Vagina (tissue), 2 donors: ENCODE measurements around the gene KRTAP4-11. TPM values are rescaled to one million over a fixed set of nuclear protein-coding genes. Genes with fewer than 3 reads are reported as not detected.
"Not testable (repeated sequence)": the region's sequence is repeated elsewhere in the genome, so short reads cannot be mapped to it uniquely, and the experiment has no call there.

Experiments used
- DNase-seq, 2 donors: peaks; one replicate each; pipeline ENCODE4 v3.0.0-alpha.2; 2017; ENCODE audit errors: extremely low spot score in 2 of 2
- H3K27ac ChIP-seq: fragments of 200-600 bp; sonication (generic); one replicate; pipeline ENCODE4 v1.5.1; 2019
- H3K27me3 ChIP-seq: fragments of 200-600 bp; sonication (generic); one replicate; pipeline ENCODE4 v1.5.1; 2019
- H3K36me3 ChIP-seq, 2 donors: fragments of 200-600 bp; sonication (generic); one replicate each; pipeline ENCODE4 v1.5.1; 2017 to 2019
- H3K4me1 ChIP-seq: fragments of 200-600 bp; sonication (generic); one replicate; pipeline ENCODE4 v1.5.1; 2019
- H3K4me3 ChIP-seq, 2 donors: fragments of 200-600 bp; sonication (generic); 1 replicate in 1 of 2; 2 replicates in 1 of 2; pipeline ENCODE4 v1.5.1; 2016 to 2019
- H3K9me3 ChIP-seq: fragments of 200-600 bp; sonication (generic); one replicate; pipeline ENCODE4 v1.5.1; 2019
- CTCF ChIP-seq, 3 experiments: fragments of 450-650 bp in 2 of 3; fragments of 200-600 bp in 1 of 3; sonication (generic) in 1 of 3; IDR thresholded peaks; one replicate each; pipeline ENCODE4 v1.5.1; 2017 to 2019; ENCODE audit warnings: antibody characterized with exemption in 3 of 3, mild to moderate bottlenecking in 2 of 3, moderate library complexity in 2 of 3
- POLR2A ChIP-seq, 2 donors: fragments of 450-650 bp; IDR thresholded peaks; one replicate each; pipeline ENCODE4 v1.6.1; 2017; ENCODE audit warnings: antibody characterized with exemption in 2 of 2, mild to moderate bottlenecking in 2 of 2, moderate library complexity in 2 of 2
- POLR2AphosphoS5 ChIP-seq, 2 donors: sonication (generic); formaldehyde crosslinking; IDR thresholded peaks; one replicate each; pipeline ENCODE4 v1.9.0; 2017; ENCODE audit warnings: antibody characterized with exemption in 2 of 2, mild to moderate bottlenecking in 2 of 2, low read depth in 1 of 2; ENCODE audit not compliant: insufficient read depth in 1 of 2
- intact Hi-C: fragments of 100-400 bp; cut with DNase I; formaldehyde crosslinking; loops from one replicate; pipeline ENCODE4 v1.15.1; 2023
- total RNA-seq: library from RNA; depleted of rRNA; stranded (reverse); fragments of >200 nt; gene quantifications from one replicate; pipeline ENCODE4 v1.2.3, GENCODE V29; 2016

The KRTAP4-11 gene
- total RNA-seq, 1 donor from 2014 or later = not detected

GRCh38 chr17:41107941-41108450, 10.2 kb downstream of the KRTAP4-11 start:
- Histone ChIP-seq H3K27ac (no peak overlapping the region), H3K27me3 (no peaks in the 10 kb centered on the region), H3K4me3 (no peak overlapping the region), H3K4me1 (no peaks in the 10 kb centered on the region), H3K9me3 (no peaks in the 10 kb centered on the region), H3K36me3 (no peaks in the 10 kb centered on the region)
- intact Hi-C loops = no loop called here
- no peak for DNase-seq
- TF ChIP-seq CTCF (IDR thresholded peaks at IDR 0.05) (no peak), POLR2A (IDR thresholded peaks at IDR 0.05) (no peak), POLR2AphosphoS5 (IDR thresholded peaks at IDR 0.05; ENCODE audit: insufficient read depth in 1 of 2, low read depth in 1 of 2) (no peak)

- H3K9me3 ChIP-seq, DNase-seq, intact Hi-C loops, H3K4me3 ChIP-seq, H3K36me3 ChIP-seq, H3K27me3 ChIP-seq, H3K4me1 ChIP-seq, H3K27ac ChIP-seq: not testable (repeated sequence)
These were observed 12.8 kb downstream of the KRTAP4-11 start, which contains the start of gene KRTAP4-9 for GRCh38 chr17:41105347-41105746. Gene KRTAP4-9, plus strand, starts transcription at chr17:41105389. Its CDS starts 0 bp downstream, at chr17:41105389.

GRCh38 chr17:41104386-41105038, 13.7 kb downstream of the KRTAP4-11 start:
- H3K36me3 ChIP-seq, H3K4me1 ChIP-seq, H3K4me3 ChIP-seq, H3K27ac ChIP-seq, H3K9me3 ChIP-seq, H3K27me3 ChIP-seq, DNase-seq, intact Hi-C loops: not testable (repeated sequence)

GRCh38 chr17:41103896-41104295, 14.3 kb downstream of the KRTAP4-11 start:
- no peaks in the 10 kb centered on the region for H3K27me3 ChIP-seq
- H3K4me3 ChIP-seq = no peak overlapping the region
- no peaks in the 10 kb centered on the region for H3K36me3 ChIP-seq
- intact Hi-C loops = no loop called here
- no peaks in the 10 kb centered on the region for H3K9me3 ChIP-seq
- DNase-seq = no peak
- no peak overlapping the region for H3K27ac ChIP-seq
- H3K4me1 ChIP-seq = no peaks in the 10 kb centered on the region
- TF ChIP-seq CTCF (IDR thresholded peaks at IDR 0.05) (no peak), POLR2A (IDR thresholded peaks at IDR 0.05) (no peak), POLR2AphosphoS5 (IDR thresholded peaks at IDR 0.05; ENCODE audit: insufficient read depth in 1 of 2, low read depth in 1 of 2) (no peak)

GRCh38 chr17:41101586-41102259, 16.4 kb downstream of the KRTAP4-11 start, which contains the start of gene KRTAP4-16:
Gene KRTAP4-16, minus strand, starts transcription at chr17:41102209. Its CDS starts 0 bp downstream, at chr17:41102209.
- Histone ChIP-seq H3K27ac (no peak within 1 kb of the TSS), H3K27me3 (no peaks in the 10 kb centered on the region), H3K4me1 (no peaks in the 10 kb centered on the region), H3K9me3 (no peaks in the 10 kb centered on the region), H3K4me3 (no peak within 1 kb of the TSS), H3K36me3 (no peaks in the 10 kb centered on the region)
- DNase-seq = no peak
- TF ChIP-seq POLR2AphosphoS5 (IDR thresholded peaks at IDR 0.05; ENCODE audit: insufficient read depth in 1 of 2, low read depth in 1 of 2) (no peak), CTCF (IDR thresholded peaks at IDR 0.05) (no peak), POLR2A (IDR thresholded peaks at IDR 0.05) (no peak)
- intact Hi-C loops = no loop called here

- intact Hi-C loops, H3K4me3 ChIP-seq, H3K27ac ChIP-seq, H3K27me3 ChIP-seq, DNase-seq, H3K4me1 ChIP-seq, H3K9me3 ChIP-seq, H3K36me3 ChIP-seq: not testable (repeated sequence)
These were observed 18.3 kb downstream of the KRTAP4-11 start for GRCh38 chr17:41099682-41100480.
